HG03442 (cell line): Measurements from ENCODE around the gene HOTAIR.

Experiments
- ATAC-seq: cut with Tn5 transposase; IDR thresholded peaks from one replicate; pipeline ENCODE4 v1.9.1; 2021; ENCODE audit warnings: mild to moderate bottlenecking, moderate library complexity; ENCODE audit not compliant: unreplicated experiment

HOTAIR gene

GRCh38 chr12:54011665-54012532 is 37.1 kb upstream of the HOTAIR start:
- no peak for ATAC-seq

GRCh38 chr12:54010972-54011664 is 36.4 kb upstream of the HOTAIR start:
- ATAC-seq = no peak

GRCh38 chr12:54010053-54010971 is 35.6 kb upstream of the HOTAIR start:
- ATAC-seq = no peak

- no peak for ATAC-seq
Measured at GRCh38 chr12:54009171-54010052, 34.7 kb upstream of the HOTAIR start.

- no peak for ATAC-seq
Measured at GRCh38 chr12:54008260-54008552, 33.5 kb upstream of the HOTAIR start.

GRCh38 chr12:54007538-54008259 is 32.9 kb upstream of the HOTAIR start:
- no peak for ATAC-seq

- ATAC-seq = no peak
Measured at GRCh38 chr12:54006559-54007220, 31.9 kb upstream of the HOTAIR start.

GRCh38 chr12:54005853-54006558 is 31.3 kb upstream of the HOTAIR start:
- peak; percentile 72 for ATAC-seq

- ATAC-seq = no peak
Measured at GRCh38 chr12:54005531-54005852, 30.7 kb upstream of the HOTAIR start.

- no peak for ATAC-seq
Measured at GRCh38 chr12:54004841-54005530, 30.2 kb upstream of the HOTAIR start.

GRCh38 chr12:54004063-54004840 is 29.5 kb upstream of the HOTAIR start:
- ATAC-seq = no peak

GRCh38 chr12:54003625-54004024 is 28.9 kb upstream of the HOTAIR start:
- ATAC-seq = no peak

GRCh38 chr12:54002915-54003389 is 28.2 kb upstream of the HOTAIR start:
- no peak for ATAC-seq

- ATAC-seq = no peak
Measured at GRCh38 chr12:54002278-54002914, 27.6 kb upstream of the HOTAIR start.

GRCh38 chr12:54001283-54002187 is 26.8 kb upstream of the HOTAIR start:
- no peak for ATAC-seq
